Stimulated activated CD4-positive, alpha-beta T cell treated with anti-CD3 and anti-CD28 coated beads, TNF-alpha, amount 100 ng/mL, for 48 hours (primary cell): Measurements from ENCODE around the gene TBC1D28.
"Not testable (repeated sequence)": the region's sequence is repeated elsewhere in the genome, so short reads cannot be mapped to it uniquely, and the experiment has no call there.

Source experiments
- DNase-seq, 3 donors: peaks; one replicate each; pipeline ENCODE4 v3.0.0-alpha.2; 2020; ENCODE audit warnings: low read depth in 3 of 3

The TBC1D28 gene

GRCh38 chr17:18613016-18613415, 31.2 kb downstream of the TBC1D28 start:
- DNase-seq, result not testable (repeated sequence)

- not testable (repeated sequence) for DNase-seq
Observed at GRCh38 chr17:18593138-18593537, 51.1 kb downstream of the TBC1D28 start.
